WTC11 (cell line): ENCODE measurements around the gene PRKAG2. TPM values are rescaled to one million over a fixed set of nuclear protein-coding genes. Genes with fewer than 3 reads are reported as not detected.

Experiments used
- ATAC-seq: fragments of 200-7000 bp; cut with Tn5 transposase; 2 replicates; pipeline ENCODE4 v1.10.0; 2021; ENCODE audit warnings: mild to moderate bottlenecking, moderate library complexity
- CTCF ChIA-PET: fragments of 300-600 bp; sonication (Branson Sonifier 250); formaldehyde crosslinking; loops from one replicate; lab custom pipeline; 2021; ENCODE audit warnings: antibody characterized with exemption; lab: Charles Lee
- POLR2A ChIA-PET: fragments of 350-600 bp; sonication (Branson Sonifier 250); formaldehyde crosslinking; loops from one replicate; lab custom pipeline; 2021; ENCODE audit warnings: antibody characterized with exemption; lab: Charles Lee
- DNase-seq: peaks from one replicate; pipeline ENCODE4 v3.0.0; 2021; ENCODE audit warnings: low spot score
- H3K27ac Mint-ChIP-seq: 2 replicates; pipeline ENCODE4 v1.8.0; 2021; ENCODE audit warnings: mixed read lengths
- H3K27me3 Mint-ChIP-seq: 2 replicates; pipeline ENCODE4 v1.8.0; 2021; ENCODE audit warnings: low read depth, mild to moderate bottlenecking, moderate library complexity, mixed read lengths
- H3K36me3 Mint-ChIP-seq: 2 replicates; pipeline ENCODE4 v1.8.0; 2021; ENCODE audit warnings: mixed read lengths
- H3K4me1 Mint-ChIP-seq: 2 replicates; pipeline ENCODE4 v1.8.0; 2022; ENCODE audit warnings: mixed read lengths
- H3K4me3 Mint-ChIP-seq: 2 replicates; pipeline ENCODE4 v1.8.0; 2021; ENCODE audit warnings: mild to moderate bottlenecking, moderate library complexity, mixed read lengths
- H3K9me3 Mint-ChIP-seq: 2 replicates; pipeline ENCODE4 v1.8.0; 2021; ENCODE audit warnings: mixed read lengths
- ATF1 ChIP-seq: sonication (generic); formaldehyde crosslinking; IDR thresholded peaks from 2 replicates; pipeline ENCODE4 v1.8.1; 2023; ENCODE audit warnings: mild to moderate bottlenecking, moderate library complexity, missing genetic modification reagents
- CREB1 ChIP-seq: sonication (generic); formaldehyde crosslinking; IDR thresholded peaks from 2 replicates; pipeline ENCODE4 v1.8.0; 2023; ENCODE audit warnings: mild to moderate bottlenecking, missing genetic modification reagents
- GABPB1 ChIP-seq: sonication (generic); formaldehyde crosslinking; IDR thresholded peaks from 2 replicates; pipeline ENCODE4 v1.8.1; 2023; ENCODE audit warnings: mild to moderate bottlenecking, missing genetic modification reagents
- NFE2L1 ChIP-seq: sonication (generic); formaldehyde crosslinking; IDR thresholded peaks from 2 replicates; pipeline ENCODE4 v1.8.1; 2023; ENCODE audit warnings: missing genetic modification reagents
- RELA ChIP-seq: sonication (generic); formaldehyde crosslinking; IDR thresholded peaks from 2 replicates; pipeline ENCODE4 v1.8.1; 2022; ENCODE audit warnings: missing genetic modification reagents, mild to moderate bottlenecking, borderline replicate concordance
- SMAD3 ChIP-seq: sonication (generic); formaldehyde crosslinking; IDR thresholded peaks from 2 replicates; pipeline ENCODE4 v1.8.0; 2022; ENCODE audit warnings: missing genetic modification reagents, mild to moderate bottlenecking, borderline replicate concordance
- SOX15 ChIP-seq: fragments of 250-450 bp; sonication (Bioruptor Pico); IDR thresholded peaks from 2 replicates; pipeline ENCODE4 v1.9.0; 2021; ENCODE audit warnings: mild to moderate bottlenecking
- SP1 ChIP-seq: sonication (generic); formaldehyde crosslinking; conservative IDR thresholded peaks from 2 replicates; pipeline ENCODE4 v1.8.1; 2022; ENCODE audit warnings: missing genetic modification reagents
- ZNF138 ChIP-seq: sonication (generic); formaldehyde crosslinking; conservative IDR thresholded peaks from 2 replicates; pipeline ENCODE4 v1.8.1; 2022; ENCODE audit warnings: mild to moderate bottlenecking, moderate library complexity, missing genetic modification reagents
- ZNF396 ChIP-seq: fragments of 250-450 bp; sonication (Bioruptor Pico); IDR thresholded peaks from 2 replicates; pipeline ENCODE4 v1.8.0; 2021; ENCODE audit warnings: mild to moderate bottlenecking, moderate library complexity, borderline replicate concordance
- ZNF423 ChIP-seq: fragments of 250-450 bp; sonication (Bioruptor Pico); IDR thresholded peaks from 2 replicates; pipeline ENCODE4 v2.1.2; 2022; ENCODE audit warnings: mild to moderate bottlenecking, moderate library complexity
- ZNF671 ChIP-seq: fragments of 250-450 bp; sonication (Bioruptor Pico); IDR thresholded peaks from 2 replicates; pipeline ENCODE4 v1.8.0; 2021; ENCODE audit warnings: mild to moderate bottlenecking
- total RNA-seq: library from RNA; stranded (reverse); gene quantifications from 3 replicates; pipeline ENCODE4 v1.2.3, GENCODE V29; 2021
- TF ChIP-seq, protein P1 (sequence below): sonication (generic); formaldehyde crosslinking; IDR thresholded peaks from 2 replicates; pipeline ENCODE4 v1.8.1; 2023; ENCODE audit warnings: mild to moderate bottlenecking, missing genetic modification reagents, moderate library complexity
- TF ChIP-seq, protein P2 (sequence below): sonication (generic); formaldehyde crosslinking; IDR thresholded peaks from 2 replicates; pipeline ENCODE4 v1.8.1; 2023; ENCODE audit warnings: mild to moderate bottlenecking, missing genetic modification reagents
- TF ChIP-seq, protein P3 (sequence below): sonication (generic); formaldehyde crosslinking; IDR thresholded peaks from 2 replicates; pipeline ENCODE4 v1.8.1; 2023; ENCODE audit warnings: mild to moderate bottlenecking, missing genetic modification reagents
- TF ChIP-seq, protein P4 (sequence below): sonication (generic); formaldehyde crosslinking; IDR thresholded peaks from 2 replicates; pipeline ENCODE4 v1.8.1; 2022; ENCODE audit warnings: low read depth, mild to moderate bottlenecking, moderate library complexity, missing genetic modification reagents, borderline replicate concordance
- TF ChIP-seq, protein P5 (sequence below): sonication (generic); formaldehyde crosslinking; IDR thresholded peaks from 2 replicates; pipeline ENCODE4 v1.8.0; 2022; ENCODE audit warnings: mild to moderate bottlenecking, missing genetic modification reagents

PRKAG2 gene
- total RNA-seq, 1 experiment from 2014 or later: 20.3 TPM

DNA sequence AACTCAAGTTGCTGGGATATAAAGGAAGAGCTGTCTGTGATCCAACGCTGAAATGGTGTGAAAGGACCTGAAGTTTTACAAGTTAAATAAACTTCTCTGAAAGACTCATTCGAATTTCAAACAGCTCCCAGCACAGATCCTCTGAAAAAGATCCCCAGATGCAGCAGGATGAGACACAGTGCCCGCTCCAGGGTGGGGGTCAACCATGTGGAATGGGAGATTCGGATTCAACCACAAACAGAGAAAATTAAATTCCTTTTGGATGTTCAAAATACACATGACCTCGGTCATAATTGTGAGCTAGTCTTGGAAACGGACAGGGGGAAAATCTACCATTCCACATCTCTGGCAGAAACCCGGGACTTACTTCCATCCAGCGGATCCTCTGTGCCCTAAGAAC is 119.6 kb downstream of the PRKAG2 start:
- H3K4me1 Mint-ChIP-seq: peaks cover 35% of the 10 kb centered on the region
- H3K36me3 Mint-ChIP-seq: no peaks in the 10 kb centered on the region
- peaks cover 2% of the 10 kb centered on the region; the same call in 1 of the 2 replicates for H3K27me3 Mint-ChIP-seq
- TF ChIP-seq SOX15 (CRISPR knock-in tag) (no peak), GABPB1 (no peak), SMAD3 (no peak), CREB1 (CRISPR knock-in tag) (no peak), SP1 (CRISPR knock-in tag) (no peak)
- TF ChIP-seq, protein P1, sequence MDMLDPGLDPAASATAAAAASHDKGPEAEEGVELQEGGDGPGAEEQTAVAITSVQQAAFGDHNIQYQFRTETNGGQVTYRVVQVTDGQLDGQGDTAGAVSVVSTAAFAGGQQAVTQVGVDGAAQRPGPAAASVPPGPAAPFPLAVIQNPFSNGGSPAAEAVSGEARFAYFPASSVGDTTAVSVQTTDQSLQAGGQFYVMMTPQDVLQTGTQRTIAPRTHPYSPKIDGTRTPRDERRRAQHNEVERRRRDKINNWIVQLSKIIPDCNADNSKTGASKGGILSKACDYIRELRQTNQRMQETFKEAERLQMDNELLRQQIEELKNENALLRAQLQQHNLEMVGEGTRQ (CRISPR knock-in tag): no peak
- TF ChIP-seq, protein P2, sequence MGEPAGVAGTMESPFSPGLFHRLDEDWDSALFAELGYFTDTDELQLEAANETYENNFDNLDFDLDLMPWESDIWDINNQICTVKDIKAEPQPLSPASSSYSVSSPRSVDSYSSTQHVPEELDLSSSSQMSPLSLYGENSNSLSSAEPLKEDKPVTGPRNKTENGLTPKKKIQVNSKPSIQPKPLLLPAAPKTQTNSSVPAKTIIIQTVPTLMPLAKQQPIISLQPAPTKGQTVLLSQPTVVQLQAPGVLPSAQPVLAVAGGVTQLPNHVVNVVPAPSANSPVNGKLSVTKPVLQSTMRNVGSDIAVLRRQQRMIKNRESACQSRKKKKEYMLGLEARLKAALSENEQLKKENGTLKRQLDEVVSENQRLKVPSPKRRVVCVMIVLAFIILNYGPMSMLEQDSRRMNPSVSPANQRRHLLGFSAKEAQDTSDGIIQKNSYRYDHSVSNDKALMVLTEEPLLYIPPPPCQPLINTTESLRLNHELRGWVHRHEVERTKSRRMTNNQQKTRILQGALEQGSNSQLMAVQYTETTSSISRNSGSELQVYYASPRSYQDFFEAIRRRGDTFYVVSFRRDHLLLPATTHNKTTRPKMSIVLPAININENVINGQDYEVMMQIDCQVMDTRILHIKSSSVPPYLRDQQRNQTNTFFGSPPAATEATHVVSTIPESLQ (CRISPR knock-in tag): no peak
- CTCF ChIA-PET: interaction anchor here (0.7 to 5.7 kb wide), 8 partner anchors 21 to 237 kb away, joined by 3 to 35 read pairs (median 4); partner anchors contain the start of gene RHEB
- no peak overlapping the region for H3K4me3 Mint-ChIP-seq
- ATAC-seq (no peak), DNase-seq (no peak)
- no peaks in the 10 kb centered on the region for H3K9me3 Mint-ChIP-seq
- POLR2A ChIA-PET: no interaction called here
- H3K27ac Mint-ChIP-seq: no peak overlapping the region

DNA sequence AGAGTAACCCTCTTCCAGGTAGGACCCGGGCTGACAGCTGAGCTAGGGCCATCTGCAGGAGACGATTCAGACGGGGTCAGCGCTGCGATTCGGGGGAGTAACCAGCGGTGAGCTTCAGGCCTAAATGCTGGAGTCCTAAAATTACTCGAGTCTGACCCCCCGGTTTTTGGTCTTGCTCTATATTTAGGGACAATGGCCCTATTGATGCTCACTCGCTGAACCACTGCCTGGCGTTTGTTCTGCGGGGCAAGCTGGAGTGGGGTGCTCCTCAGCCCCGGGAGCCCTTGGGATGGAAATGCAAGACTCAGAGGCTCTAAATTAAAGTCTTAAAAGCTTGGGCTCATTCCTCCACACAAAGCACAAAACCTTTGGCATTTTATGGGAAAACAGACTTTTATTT is 120.0 kb downstream of the PRKAG2 start:
- ChIA-PET POLR2A (interaction anchor here (0.9 kb wide), 1 partner anchor 125 kb away, joined by 3 read pairs; no protein-coding TSS in a partner anchor), CTCF (interaction anchor here (0.7 to 5.7 kb wide), 7 partner anchors 20 to 237 kb away, joined by 3 to 35 read pairs (median 4); partner anchors contain the start of gene RHEB)
- peaks cover 2% of the 10 kb centered on the region; the same call in 1 of the 2 replicates for H3K27me3 Mint-ChIP-seq

DNA sequence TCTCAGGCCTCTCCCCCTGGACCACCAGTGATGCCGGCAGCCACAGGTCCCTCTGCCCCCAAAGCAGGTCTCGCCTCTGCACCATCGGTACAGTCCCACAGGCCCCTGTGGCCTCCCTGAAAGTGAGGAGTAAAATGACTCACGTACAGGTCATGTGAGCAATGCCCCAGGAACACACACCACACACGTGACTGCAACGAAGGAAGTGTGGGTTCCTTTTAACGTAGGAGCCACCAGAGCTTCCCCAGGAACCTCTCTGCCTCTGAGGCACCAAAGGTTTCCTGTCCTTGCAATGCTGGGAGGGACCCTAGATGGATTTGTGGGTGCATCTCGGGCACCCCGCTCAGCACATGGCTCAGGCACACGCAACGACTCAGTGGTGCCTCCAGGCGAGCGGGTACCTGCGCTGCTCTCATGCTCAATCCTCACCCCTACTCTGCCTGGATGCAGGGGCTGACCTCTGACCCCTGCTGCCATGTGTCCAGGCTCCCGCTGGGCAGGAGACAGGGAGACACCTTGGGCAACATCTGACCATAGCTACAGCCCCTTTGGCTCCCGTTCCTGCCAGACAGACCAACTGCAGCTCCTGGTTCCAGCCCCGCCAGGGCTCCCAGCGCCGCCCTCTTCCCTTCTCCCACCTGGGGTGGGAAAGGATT is 120.7 kb downstream of the PRKAG2 start:
- CTCF ChIA-PET: interaction anchor here (1.5 to 5.7 kb wide), 3 partner anchors 20 to 124 kb away, joined by 5 to 35 read pairs (median 9); no protein-coding TSS in a partner anchor
- H3K4me1 Mint-ChIP-seq: peaks cover 35% of the 10 kb centered on the region
- peaks cover 6% of the 10 kb centered on the region for H3K9me3 Mint-ChIP-seq
- DNase-seq: no peak
- no peak overlapping the region; the same call in 1 of the 2 replicates for H3K27ac Mint-ChIP-seq
- no peaks in the 10 kb centered on the region; the same call in 1 of the 2 replicates for H3K27me3 Mint-ChIP-seq
- TF ChIP-seq ZNF396 (CRISPR knock-in tag): no peak
- TF ChIP-seq, protein P3, sequence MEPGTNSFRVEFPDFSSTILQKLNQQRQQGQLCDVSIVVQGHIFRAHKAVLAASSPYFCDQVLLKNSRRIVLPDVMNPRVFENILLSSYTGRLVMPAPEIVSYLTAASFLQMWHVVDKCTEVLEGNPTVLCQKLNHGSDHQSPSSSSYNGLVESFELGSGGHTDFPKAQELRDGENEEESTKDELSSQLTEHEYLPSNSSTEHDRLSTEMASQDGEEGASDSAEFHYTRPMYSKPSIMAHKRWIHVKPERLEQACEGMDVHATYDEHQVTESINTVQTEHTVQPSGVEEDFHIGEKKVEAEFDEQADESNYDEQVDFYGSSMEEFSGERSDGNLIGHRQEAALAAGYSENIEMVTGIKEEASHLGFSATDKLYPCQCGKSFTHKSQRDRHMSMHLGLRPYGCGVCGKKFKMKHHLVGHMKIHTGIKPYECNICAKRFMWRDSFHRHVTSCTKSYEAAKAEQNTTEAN: no peak
- no peak for TF ChIP-seq ATF1
- TF ChIP-seq, all 79 proteins: peak for 0
- POLR2A ChIA-PET: interaction anchor here (0.9 kb wide), 1 partner anchor 125 kb away, joined by 3 read pairs; no protein-coding TSS in a partner anchor
- no peak for ATAC-seq
- Mint-ChIP-seq H3K4me3 (no peak overlapping the region), H3K36me3 (no peaks in the 10 kb centered on the region)

More for the DNA sequence above, 120.0 kb downstream of the PRKAG2 start:
- DNase-seq (no peak), ATAC-seq (no peak)
- Mint-ChIP-seq H3K36me3 (no peaks in the 10 kb centered on the region), H3K4me1 (peaks cover 35% of the 10 kb centered on the region), H3K4me3 (no peak overlapping the region), H3K9me3 (peaks cover 3% of the 10 kb centered on the region), H3K27ac (no peak overlapping the region)
- TF ChIP-seq GABPB1 (no peak), RELA (CRISPR knock-in tag) (no peak), CREB1 (CRISPR knock-in tag) (no peak), NFE2L1 (no peak), ZNF423 (CRISPR knock-in tag) (no peak), ZNF671 (CRISPR knock-in tag) (no peak), ZNF138 (no peak)
- TF ChIP-seq, protein P4, sequence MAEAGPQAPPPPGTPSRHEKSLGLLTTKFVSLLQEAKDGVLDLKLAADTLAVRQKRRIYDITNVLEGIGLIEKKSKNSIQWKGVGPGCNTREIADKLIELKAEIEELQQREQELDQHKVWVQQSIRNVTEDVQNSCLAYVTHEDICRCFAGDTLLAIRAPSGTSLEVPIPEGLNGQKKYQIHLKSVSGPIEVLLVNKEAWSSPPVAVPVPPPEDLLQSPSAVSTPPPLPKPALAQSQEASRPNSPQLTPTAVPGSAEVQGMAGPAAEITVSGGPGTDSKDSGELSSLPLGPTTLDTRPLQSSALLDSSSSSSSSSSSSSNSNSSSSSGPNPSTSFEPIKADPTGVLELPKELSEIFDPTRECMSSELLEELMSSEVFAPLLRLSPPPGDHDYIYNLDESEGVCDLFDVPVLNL (CRISPR knock-in tag): no peak
- TF ChIP-seq, protein P5, sequence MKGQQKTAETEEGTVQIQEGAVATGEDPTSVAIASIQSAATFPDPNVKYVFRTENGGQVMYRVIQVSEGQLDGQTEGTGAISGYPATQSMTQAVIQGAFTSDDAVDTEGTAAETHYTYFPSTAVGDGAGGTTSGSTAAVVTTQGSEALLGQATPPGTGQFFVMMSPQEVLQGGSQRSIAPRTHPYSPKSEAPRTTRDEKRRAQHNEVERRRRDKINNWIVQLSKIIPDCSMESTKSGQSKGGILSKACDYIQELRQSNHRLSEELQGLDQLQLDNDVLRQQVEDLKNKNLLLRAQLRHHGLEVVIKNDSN (CRISPR knock-in tag): no peak
